ENCODE data around the gene GDF2. TPM values are rescaled to one million over a fixed set of nuclear protein-coding genes. Genes with fewer than 3 reads are reported as not detected.

Gene GDF2
- 0.21 TPM for total RNA-seq

DNA sequence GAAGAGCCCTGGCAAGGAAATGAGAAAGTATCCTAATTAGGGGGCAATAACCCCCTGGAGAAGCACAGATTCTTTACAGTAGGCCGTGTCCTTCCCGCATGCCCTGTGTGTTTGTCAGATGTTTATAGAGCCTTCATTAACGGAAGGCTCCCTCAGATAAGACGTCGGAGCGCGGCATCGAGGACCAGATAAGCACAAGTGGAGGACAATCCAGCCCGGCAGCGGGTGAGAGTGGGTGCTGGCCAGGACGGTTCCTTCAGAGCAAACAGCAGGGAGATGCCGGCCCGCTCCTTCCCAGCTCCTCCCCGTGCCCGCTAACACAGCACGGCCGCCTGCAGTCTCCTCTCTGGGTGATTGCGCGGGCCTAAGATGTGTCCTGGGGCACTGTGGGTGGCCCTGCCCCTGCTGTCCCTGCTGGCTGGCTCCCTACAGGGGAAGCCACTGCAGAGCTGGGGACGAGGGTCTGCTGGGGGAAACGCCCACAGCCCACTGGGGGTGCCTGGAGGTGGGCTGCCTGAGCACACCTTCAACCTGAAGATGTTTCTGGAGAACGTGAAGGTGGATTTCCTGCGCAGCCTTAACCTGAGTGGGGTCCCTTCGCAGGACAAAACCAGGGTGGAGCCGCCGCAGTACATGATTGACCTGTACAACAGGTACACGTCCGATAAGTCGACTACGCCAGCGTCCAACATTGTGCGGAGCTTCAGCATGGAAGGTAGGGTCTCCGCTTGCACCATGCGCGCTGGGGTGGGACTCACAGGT is at the start of gene GDF2:
Gene GDF2, plus strand, starts transcription at position 155 of the 762 bp plus-strand sequence. Its CDS starts 215 bp downstream, at position 370.
- TF ChIP-seq, protein P1, sequence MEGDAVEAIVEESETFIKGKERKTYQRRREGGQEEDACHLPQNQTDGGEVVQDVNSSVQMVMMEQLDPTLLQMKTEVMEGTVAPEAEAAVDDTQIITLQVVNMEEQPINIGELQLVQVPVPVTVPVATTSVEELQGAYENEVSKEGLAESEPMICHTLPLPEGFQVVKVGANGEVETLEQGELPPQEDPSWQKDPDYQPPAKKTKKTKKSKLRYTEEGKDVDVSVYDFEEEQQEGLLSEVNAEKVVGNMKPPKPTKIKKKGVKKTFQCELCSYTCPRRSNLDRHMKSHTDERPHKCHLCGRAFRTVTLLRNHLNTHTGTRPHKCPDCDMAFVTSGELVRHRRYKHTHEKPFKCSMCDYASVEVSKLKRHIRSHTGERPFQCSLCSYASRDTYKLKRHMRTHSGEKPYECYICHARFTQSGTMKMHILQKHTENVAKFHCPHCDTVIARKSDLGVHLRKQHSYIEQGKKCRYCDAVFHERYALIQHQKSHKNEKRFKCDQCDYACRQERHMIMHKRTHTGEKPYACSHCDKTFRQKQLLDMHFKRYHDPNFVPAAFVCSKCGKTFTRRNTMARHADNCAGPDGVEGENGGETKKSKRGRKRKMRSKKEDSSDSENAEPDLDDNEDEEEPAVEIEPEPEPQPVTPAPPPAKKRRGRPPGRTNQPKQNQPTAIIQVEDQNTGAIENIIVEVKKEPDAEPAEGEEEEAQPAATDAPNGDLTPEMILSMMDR (IDR thresholded peaks at IDR 0.05), result no peak
- H3K27ac ChIP-seq, result no peak within 1 kb of the TSS
- intact Hi-C loops (cut with DNase I), result no loop called here
- no peaks in the 10 kb centered on the region for H3K27me3 ChIP-seq
- no peaks in the 10 kb centered on the region for H3K9me3 ChIP-seq
- DNase-seq (ENCODE audit: low spot score in 2 of 2), result peak in 1 of 2 donors; percentile 53
- H3K36me3 ChIP-seq, result no peaks in the 10 kb centered on the region
- H3K4me1 ChIP-seq, result no peaks in the 10 kb centered on the region
- no peak within 1 kb of the TSS for H3K4me3 ChIP-seq

DNA sequence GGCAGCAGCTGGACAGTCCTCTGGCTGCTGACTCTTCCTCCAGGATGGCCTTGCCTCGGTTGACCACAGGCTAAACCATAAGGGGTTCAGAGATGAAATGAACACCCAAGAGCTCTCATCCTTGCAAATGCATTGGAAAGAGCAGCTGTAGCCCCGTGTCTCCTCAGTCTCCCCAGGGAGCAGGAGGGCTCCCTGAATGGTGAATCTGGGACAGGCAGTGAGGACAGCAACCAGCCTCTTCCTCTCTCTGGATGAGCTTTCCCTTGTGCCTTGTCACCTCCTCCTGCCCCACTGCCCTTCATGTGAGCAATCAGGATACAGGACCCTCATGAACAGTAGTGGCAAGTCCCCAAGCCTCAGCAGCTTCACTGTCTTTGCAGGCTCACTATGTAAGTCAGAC is 46.2 kb upstream of the GDF2 start:
- no peaks in the 10 kb centered on the region for H3K36me3 ChIP-seq
- H3K27ac ChIP-seq, result no peak overlapping the region
- H3K27me3 ChIP-seq, result no peaks in the 10 kb centered on the region
- H3K9me3 ChIP-seq, result peaks cover 0 to 6% of the 10 kb centered on the region in 2 donors
- no peak for DNase-seq (ENCODE audit: low spot score in 2 of 2)
- intact Hi-C loops (cut with DNase I), result no loop called here
- TF ChIP-seq, protein P1 (IDR thresholded peaks at IDR 0.05), result no peak
- no peaks in the 10 kb centered on the region for H3K4me1 ChIP-seq
- no peak overlapping the region for H3K4me3 ChIP-seq

DNA sequence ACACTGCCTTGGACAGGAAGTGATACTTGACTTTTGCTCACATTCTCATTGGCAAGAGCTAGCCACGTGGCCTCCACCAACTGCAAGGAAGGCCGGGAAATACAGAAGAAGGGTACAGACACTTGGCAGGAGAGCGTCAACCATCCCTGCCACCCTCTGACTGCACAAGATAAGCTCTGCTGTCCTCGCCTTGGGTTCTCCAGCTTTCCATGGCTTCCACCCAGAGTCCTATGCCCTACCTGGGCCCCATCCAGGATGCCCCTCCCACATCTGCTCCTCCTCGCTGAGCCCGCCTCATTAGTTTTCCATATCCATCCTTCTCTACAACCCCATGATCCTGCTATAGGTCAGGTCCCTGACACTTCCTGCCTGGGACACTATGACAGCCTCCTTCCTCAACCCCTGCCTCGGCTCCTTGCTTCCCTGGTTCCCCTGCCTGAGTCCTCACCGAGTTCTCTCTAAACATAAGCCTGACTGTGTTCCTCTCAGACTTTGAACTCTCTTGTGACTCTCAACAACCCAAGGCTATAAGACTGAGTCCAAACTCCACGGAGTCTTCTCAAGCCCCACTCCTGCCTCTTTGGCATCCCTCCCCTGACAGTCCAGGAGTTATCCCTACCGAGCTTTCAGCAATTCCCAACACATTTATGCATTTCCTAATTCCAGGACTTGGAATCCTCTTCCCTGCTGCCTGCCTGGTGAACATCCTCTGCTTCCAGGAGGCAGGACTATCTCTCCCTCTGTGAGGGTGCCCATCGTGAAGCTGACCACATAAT is 45.5 kb upstream of the GDF2 start:
- H3K27me3 ChIP-seq, result no peaks in the 10 kb centered on the region
- no peak overlapping the region for H3K27ac ChIP-seq
- H3K36me3 ChIP-seq, result no peaks in the 10 kb centered on the region
- TF ChIP-seq, protein P1 (IDR thresholded peaks at IDR 0.05), result no peak
- intact Hi-C loops (cut with DNase I), result no loop called here
- H3K9me3 ChIP-seq, result peaks cover 0 to 6% of the 10 kb centered on the region in 2 donors
- DNase-seq (ENCODE audit: low spot score in 2 of 2), result peak in 1 of 2 donors; percentile 18
- no peaks in the 10 kb centered on the region for H3K4me1 ChIP-seq
- no peak overlapping the region for H3K4me3 ChIP-seq

DNA sequence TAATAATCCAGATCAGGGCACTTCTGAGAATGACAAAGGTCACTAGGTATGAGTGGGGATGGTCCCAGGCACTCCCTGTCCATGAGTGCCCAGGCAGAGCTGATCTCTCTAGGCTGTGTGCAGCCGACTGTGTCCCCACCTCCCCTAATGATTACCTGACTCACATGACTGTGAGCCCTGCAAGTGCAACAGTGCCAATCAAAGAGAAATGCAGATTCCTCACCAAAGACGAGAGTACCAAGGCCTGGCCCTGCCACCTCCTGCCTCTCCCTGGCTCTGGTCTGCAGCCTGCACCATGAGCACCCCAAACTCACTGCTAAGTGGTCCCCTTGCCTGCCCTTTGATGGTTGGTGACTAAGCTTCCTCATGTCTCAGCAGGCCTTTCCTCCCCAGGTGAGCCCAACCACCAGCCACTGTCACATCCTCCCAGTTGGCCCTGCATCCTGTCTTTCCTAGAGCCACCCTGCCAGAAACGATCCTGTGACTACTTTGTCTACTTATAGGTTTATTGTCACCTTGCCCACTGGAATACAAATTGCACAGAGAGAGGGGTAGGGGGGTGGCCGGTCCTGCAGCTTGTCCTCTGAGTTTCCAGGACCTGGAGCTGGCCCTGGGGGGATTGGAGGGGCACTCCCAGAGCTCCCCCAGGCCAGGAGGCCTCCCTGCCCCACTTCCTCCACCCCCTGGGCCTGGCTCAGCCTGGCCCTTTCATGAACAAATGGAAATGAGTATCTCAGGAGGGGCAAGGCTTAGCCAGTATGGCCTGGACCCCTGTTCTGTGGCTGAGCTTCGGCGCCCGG is 44.7 kb upstream of the GDF2 start:
- Histone ChIP-seq H3K27ac (no peak overlapping the region), H3K9me3 (peaks cover 0 to 1% of the 10 kb centered on the region in 2 donors), H3K4me3 (no peak overlapping the region), H3K4me1 (no peaks in the 10 kb centered on the region), H3K36me3 (no peaks in the 10 kb centered on the region), H3K27me3 (no peaks in the 10 kb centered on the region)
- intact Hi-C loops (cut with DNase I), result no loop called here
- TF ChIP-seq, protein P1 (IDR thresholded peaks at IDR 0.05), result no peak
- DNase-seq (ENCODE audit: low spot score in 2 of 2), result peak in 1 of 2 donors; percentile 46

DNA sequence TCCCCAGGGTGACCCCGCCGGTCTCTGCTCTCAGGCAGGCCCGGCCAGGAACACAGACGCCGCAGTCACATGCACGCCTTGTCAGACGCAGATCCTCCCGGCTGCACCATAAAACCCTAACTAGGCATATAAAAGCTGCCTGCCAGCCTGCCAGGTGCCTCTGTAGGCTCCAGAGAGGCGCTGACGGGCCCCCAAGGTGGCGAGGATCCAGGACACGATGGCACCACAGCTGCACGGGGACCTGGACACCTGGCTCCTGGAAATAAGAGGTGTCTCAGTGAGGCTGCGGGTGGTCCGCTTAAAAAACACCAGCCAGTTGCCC is 44.1 kb upstream of the GDF2 start:
- intact Hi-C loops (cut with DNase I), result no loop called here
- Histone ChIP-seq H3K27me3 (no peaks in the 10 kb centered on the region), H3K4me3 (no peak overlapping the region), H3K36me3 (no peaks in the 10 kb centered on the region), H3K9me3 (no peaks in the 10 kb centered on the region), H3K27ac (no peak overlapping the region), H3K4me1 (no peaks in the 10 kb centered on the region)
- peak in 1 of 2 donors; percentile 33 for DNase-seq (ENCODE audit: low spot score in 2 of 2)
- TF ChIP-seq, protein P1 (IDR thresholded peaks at IDR 0.05), result no peak

All from ascending aorta (tissue), 2 donors.